ENCODE data around the gene ARIH2.

- TF ChIP-seq CTCF (optimal IDR thresholded peaks at IDR 0.05 in 1 of 3, IDR thresholded peaks at IDR 0.05 in 1 of 3, conservative IDR thresholded peaks at IDR 0.05 in 1 of 3; ENCODE audit: extremely low read depth in 1 of 3, insufficient read depth in 2 of 3, low read length in 3 of 3) (no peak), EZH2 (IDR thresholded peaks at IDR 0.05; ENCODE audit: low read length) (no peak)
These were observed 101.3 kb downstream of the ARIH2 start for GRCh38 chr3:49019941-49020329.

Measured in keratinocyte (primary cell).